Measurements from ENCODE around the gene HRH2.

HRH2 gene

DNA sequence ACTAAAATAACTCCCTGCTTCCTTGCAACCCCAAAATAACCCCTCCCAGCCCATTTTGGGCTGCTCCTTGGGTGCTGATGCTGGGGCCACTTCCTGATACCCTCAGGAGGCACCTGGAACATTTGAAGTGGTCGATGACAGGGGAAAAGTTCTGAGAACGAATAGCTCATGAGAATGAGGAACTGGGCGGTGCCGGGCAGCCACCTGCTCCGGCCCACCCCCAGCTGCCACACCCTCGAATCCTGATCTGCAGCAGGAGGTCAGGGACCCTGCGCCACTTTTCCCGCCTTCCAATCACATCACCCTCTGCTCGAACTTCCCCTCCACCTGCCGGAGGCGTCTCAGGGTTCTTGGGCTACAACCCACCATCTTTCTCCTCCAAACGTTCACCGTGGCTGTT is 19.7 kb downstream of the HRH2 start:
- no peak for DNase-seq (ENCODE audit: extremely low spot score)
- no peak for TF ChIP-seq L3MBTL2 (conservative IDR thresholded peaks at IDR 0.05)
- TF ChIP-seq SP1 (IDR thresholded peaks at IDR 0.05): no peak
- no peak for TF ChIP-seq FOXM1 (IDR thresholded peaks at IDR 0.05; ENCODE audit: borderline replicate concordance)
- no peak for TF ChIP-seq NFRKB (IDR thresholded peaks at IDR 0.05)
- no peak for TF ChIP-seq LEF1 (IDR thresholded peaks at IDR 0.05; ENCODE audit: borderline replicate concordance)
- no peak for TF ChIP-seq SUZ12 (IDR thresholded peaks at IDR 0.05)
- TF ChIP-seq ZNF384 (IDR thresholded peaks at IDR 0.05): no peak
- TF ChIP-seq CTBP1 (IDR thresholded peaks at IDR 0.05; ENCODE audit: borderline replicate concordance): no peak
- TF ChIP-seq PKNOX1 (IDR thresholded peaks at IDR 0.05): no peak
- no peak for TF ChIP-seq BHLHE40 (IDR thresholded peaks at IDR 0.05; ENCODE audit: borderline replicate concordance)
- no peak for TF ChIP-seq TARDBP (IDR thresholded peaks at IDR 0.05)
- no peak for TF ChIP-seq FOXK2 (IDR thresholded peaks at IDR 0.05)
- no peak for TF ChIP-seq ARNT (IDR thresholded peaks at IDR 0.05)
- no peak for TF ChIP-seq HDGF (IDR thresholded peaks at IDR 0.05; ENCODE audit: borderline replicate concordance)
- POLR2A ChIA-PET: no interaction called here
- CTCF ChIA-PET: no interaction called here

- no peak for TF ChIP-seq LEF1 (IDR thresholded peaks at IDR 0.05; ENCODE audit: borderline replicate concordance)
- no peak for TF ChIP-seq FOXK2 (IDR thresholded peaks at IDR 0.05)
- TF ChIP-seq SP1 (IDR thresholded peaks at IDR 0.05): no peak
- ChIA-PET POLR2A (no interaction called here), CTCF (no interaction called here)
- DNase-seq (ENCODE audit: extremely low spot score): no peak
These were observed 20.2 kb downstream of the HRH2 start for GRCh38 chr5:175678074-175678473.

DNA sequence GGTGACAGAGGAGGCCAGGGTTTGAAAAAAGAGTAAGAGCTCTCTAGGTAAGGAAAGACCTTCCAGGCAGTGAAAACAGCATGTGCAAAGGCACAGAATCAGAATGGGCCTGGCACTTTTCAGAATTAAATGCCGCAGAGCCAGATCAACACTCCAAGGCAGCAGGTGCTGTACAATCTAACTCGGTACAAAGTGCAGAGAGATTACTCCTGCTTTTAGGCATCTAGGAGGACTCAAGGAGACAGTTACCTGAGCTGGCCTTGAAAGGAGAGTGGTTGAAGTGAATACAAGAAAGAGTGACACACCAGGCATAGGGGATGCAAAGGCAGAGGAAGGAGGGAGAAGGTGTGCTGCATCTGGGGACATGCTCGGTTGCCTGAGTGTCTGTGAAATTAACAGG is 21.5 kb downstream of the HRH2 start:
- no peak for TF ChIP-seq FOXK2 (IDR thresholded peaks at IDR 0.05)
- TF ChIP-seq ELF4 (IDR thresholded peaks at IDR 0.05): no peak
- TF ChIP-seq BHLHE40 (IDR thresholded peaks at IDR 0.05; ENCODE audit: borderline replicate concordance): no peak
- TF ChIP-seq SP1 (IDR thresholded peaks at IDR 0.05): no peak
- no peak for TF ChIP-seq HDGF (IDR thresholded peaks at IDR 0.05; ENCODE audit: borderline replicate concordance)
- no peak for TF ChIP-seq NFRKB (IDR thresholded peaks at IDR 0.05)
- TF ChIP-seq CTBP1 (IDR thresholded peaks at IDR 0.05; ENCODE audit: borderline replicate concordance): no peak
- TF ChIP-seq SUZ12 (IDR thresholded peaks at IDR 0.05): no peak
- no peak for TF ChIP-seq FOXA1 (IDR thresholded peaks at IDR 0.05)
- no peak for TF ChIP-seq ARNT (IDR thresholded peaks at IDR 0.05)
- no peak for TF ChIP-seq ZNF384 (IDR thresholded peaks at IDR 0.05)
- no peak for TF ChIP-seq PKNOX1 (IDR thresholded peaks at IDR 0.05)
- TF ChIP-seq L3MBTL2 (conservative IDR thresholded peaks at IDR 0.05): no peak
- no peak for TF ChIP-seq TARDBP (IDR thresholded peaks at IDR 0.05)
- TF ChIP-seq FOXM1 (IDR thresholded peaks at IDR 0.05; ENCODE audit: borderline replicate concordance): no peak
- no peak for TF ChIP-seq LEF1 (IDR thresholded peaks at IDR 0.05; ENCODE audit: borderline replicate concordance)
- no peak for DNase-seq (ENCODE audit: extremely low spot score)
- CTCF ChIA-PET: no interaction called here
- POLR2A ChIA-PET: no interaction called here

GRCh38 chr5:175680020-175680419 is 22.1 kb downstream of the HRH2 start:
- no peak for DNase-seq (ENCODE audit: extremely low spot score)
- TF ChIP-seq L3MBTL2 (conservative IDR thresholded peaks at IDR 0.05): no peak
- no peak for TF ChIP-seq ARNT (IDR thresholded peaks at IDR 0.05)
- TF ChIP-seq ELF4 (IDR thresholded peaks at IDR 0.05): no peak
- TF ChIP-seq NFRKB (IDR thresholded peaks at IDR 0.05): no peak
- TF ChIP-seq SUZ12 (IDR thresholded peaks at IDR 0.05): no peak
- TF ChIP-seq PKNOX1 (IDR thresholded peaks at IDR 0.05): no peak
- TF ChIP-seq SP1 (IDR thresholded peaks at IDR 0.05): no peak
- no peak for TF ChIP-seq FOXM1 (IDR thresholded peaks at IDR 0.05; ENCODE audit: borderline replicate concordance)
- no peak for TF ChIP-seq LEF1 (IDR thresholded peaks at IDR 0.05; ENCODE audit: borderline replicate concordance)
- no peak for TF ChIP-seq HDGF (IDR thresholded peaks at IDR 0.05; ENCODE audit: borderline replicate concordance)
- TF ChIP-seq ZNF384 (IDR thresholded peaks at IDR 0.05): no peak
- TF ChIP-seq BHLHE40 (IDR thresholded peaks at IDR 0.05; ENCODE audit: borderline replicate concordance): no peak
- no peak for TF ChIP-seq TARDBP (IDR thresholded peaks at IDR 0.05)
- TF ChIP-seq FOXK2 (IDR thresholded peaks at IDR 0.05): no peak
- TF ChIP-seq FOXA1 (IDR thresholded peaks at IDR 0.05): no peak
- TF ChIP-seq CTBP1 (IDR thresholded peaks at IDR 0.05; ENCODE audit: borderline replicate concordance): no peak
- ChIA-PET CTCF (interaction anchor here (1.0 kb wide), 1 partner anchor 21 kb away, joined by 3 read pairs; no protein-coding TSS in a partner anchor), POLR2A (no interaction called here)

DNA sequence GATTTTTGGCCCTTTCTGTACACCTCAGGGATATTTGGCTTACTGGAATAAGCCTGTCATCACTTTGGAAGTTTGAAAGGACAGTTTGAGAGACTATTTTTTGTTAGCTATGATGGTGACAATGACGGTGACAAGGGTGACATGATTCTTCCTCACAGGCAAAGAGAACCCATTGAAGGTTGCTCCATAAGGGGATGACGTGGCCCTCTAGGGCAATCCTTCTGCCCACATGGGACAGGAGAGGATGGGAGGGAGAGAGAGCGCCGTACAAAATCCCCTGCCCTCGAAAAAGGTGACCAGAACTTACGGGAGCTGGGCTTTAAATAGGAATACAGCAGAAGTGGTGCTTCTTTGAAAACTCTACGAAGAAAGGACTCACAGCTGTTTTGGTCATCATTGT is 22.6 kb downstream of the HRH2 start:
- ChIA-PET POLR2A (no interaction called here), CTCF (interaction anchor here (1.0 to 1.4 kb wide), 2 partner anchors 21 to 146 kb away, joined by 3 to 4 read pairs; no protein-coding TSS in a partner anchor)

More for the DNA sequence above, 22.6 kb downstream of the HRH2 start:
- TF ChIP-seq FOXA1 (IDR thresholded peaks at IDR 0.05) (no peak), L3MBTL2 (conservative IDR thresholded peaks at IDR 0.05) (no peak), LEF1 (IDR thresholded peaks at IDR 0.05; ENCODE audit: borderline replicate concordance) (no peak), FOXK2 (IDR thresholded peaks at IDR 0.05) (no peak), ARNT (IDR thresholded peaks at IDR 0.05) (no peak), ZNF384 (IDR thresholded peaks at IDR 0.05) (no peak), PKNOX1 (IDR thresholded peaks at IDR 0.05) (no peak), ELF4 (IDR thresholded peaks at IDR 0.05) (no peak), HDGF (IDR thresholded peaks at IDR 0.05; ENCODE audit: borderline replicate concordance) (no peak), FOXM1 (IDR thresholded peaks at IDR 0.05; ENCODE audit: borderline replicate concordance) (no peak), SUZ12 (IDR thresholded peaks at IDR 0.05) (no peak), SP1 (IDR thresholded peaks at IDR 0.05) (no peak), CTBP1 (IDR thresholded peaks at IDR 0.05; ENCODE audit: borderline replicate concordance) (no peak), BHLHE40 (IDR thresholded peaks at IDR 0.05; ENCODE audit: borderline replicate concordance) (no peak), NFRKB (IDR thresholded peaks at IDR 0.05) (no peak), TARDBP (IDR thresholded peaks at IDR 0.05) (no peak)
- DNase-seq (ENCODE audit: extremely low spot score): no peak

All from HEK293T (cell line).